GM12891 (cell line): ENCODE results near the gene GREB1.

Experiments
- DNase-seq: peaks from one replicate; pipeline ENCODE4 v3.0.0; 2011; ENCODE audit warnings: low spot score; ENCODE audit not compliant: insufficient read length
- FAIRE-seq: peaks from 2 replicates; lab custom pipeline; 2011; peaks lifted over from hg19 to GRCh38; lab: Jason Lieb, UNC
- PAX5 ChIP-seq: IDR thresholded peaks from 2 replicates; pipeline ENCODE4 v1.6.1; 2011; ENCODE audit warnings: low read length, moderate library complexity, mild to moderate bottlenecking; ENCODE audit not compliant: insufficient read depth, severe bottlenecking
- POLR2A ChIP-seq: IDR thresholded peaks from 2 replicates; pipeline ENCODE4 v1.6.1; 2011; ENCODE audit warnings: low read depth, low read length, control low read depth
- POLR2AphosphoS5 ChIP-seq: IDR thresholded peaks from 2 replicates; pipeline ENCODE4 v1.6.1; 2011; ENCODE audit warnings: low read depth, low read length, control low read depth
- POU2F2 ChIP-seq: IDR thresholded peaks from 2 replicates; pipeline ENCODE4 v1.6.1; 2011; ENCODE audit warnings: low read depth, mild to moderate bottlenecking, control low read depth, low read length, moderate library complexity
- SPI1 ChIP-seq: IDR thresholded peaks from 2 replicates; pipeline ENCODE4 v1.6.1; 2011; ENCODE audit warnings: low read depth, low read length, control low read depth
- TAF1 ChIP-seq: IDR thresholded peaks from 2 replicates; pipeline ENCODE4 v1.6.1; 2011; ENCODE audit warnings: low read depth, low read length, control low read depth

GREB1 gene

GRCh38 chr2:11675423-11676112, 141.7 kb downstream of the GREB1 start:
- no peak for DNase-seq
- TF ChIP-seq POLR2A = no peak
- no peak for TF ChIP-seq POLR2AphosphoS5
- TF ChIP-seq POU2F2 = no peak
- no peak for TF ChIP-seq TAF1
- TF ChIP-seq SPI1 = no peak
- no peak for TF ChIP-seq PAX5
- no peak for FAIRE-seq

DNA sequence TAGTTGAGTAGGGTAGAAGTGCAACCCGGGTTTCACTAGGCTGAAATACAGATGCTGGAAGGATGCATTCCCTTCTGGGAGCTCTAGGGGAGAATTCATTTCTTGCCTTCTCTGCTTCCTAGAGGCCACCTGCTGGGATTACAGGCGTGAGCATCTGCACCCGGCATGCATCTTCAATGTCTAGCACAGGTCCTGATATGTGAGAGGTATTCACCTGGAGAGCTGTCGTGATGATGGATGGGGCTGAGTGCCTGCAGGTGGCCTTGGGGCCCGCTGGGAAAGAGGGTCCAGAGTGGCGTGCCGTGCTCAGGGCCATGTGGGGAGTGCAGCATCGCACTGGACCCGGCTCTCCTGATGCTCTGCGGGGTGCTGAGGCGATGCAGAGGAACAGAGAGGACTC, 142.8 kb downstream of the GREB1 start:
- DNase-seq = no peak
- TF ChIP-seq POU2F2 (no peak), POLR2A (no peak), POLR2AphosphoS5 (no peak), SPI1 (no peak), TAF1 (no peak), PAX5 (no peak)
- no peak for FAIRE-seq

- TF ChIP-seq POU2F2 = no peak
- TF ChIP-seq POLR2AphosphoS5 = no peak
- no peak for TF ChIP-seq PAX5
- TF ChIP-seq TAF1 = no peak
- TF ChIP-seq POLR2A = no peak
- TF ChIP-seq SPI1 = no peak
Observed at GRCh38 chr2:11677136-11678055, 143.6 kb downstream of the GREB1 start.

GRCh38 chr2:11678306-11678960, 144.6 kb downstream of the GREB1 start:
- DNase-seq = no peak
- no peak for TF ChIP-seq POLR2AphosphoS5
- TF ChIP-seq PAX5 = no peak
- TF ChIP-seq SPI1 = no peak
- no peak for TF ChIP-seq POLR2A
- TF ChIP-seq POU2F2 = no peak
- TF ChIP-seq TAF1 = no peak
- no peak for FAIRE-seq

More at GRCh38 chr2:11677136-11678055, 143.6 kb downstream of the GREB1 start:
- FAIRE-seq (no peak), DNase-seq (no peak)

DNA sequence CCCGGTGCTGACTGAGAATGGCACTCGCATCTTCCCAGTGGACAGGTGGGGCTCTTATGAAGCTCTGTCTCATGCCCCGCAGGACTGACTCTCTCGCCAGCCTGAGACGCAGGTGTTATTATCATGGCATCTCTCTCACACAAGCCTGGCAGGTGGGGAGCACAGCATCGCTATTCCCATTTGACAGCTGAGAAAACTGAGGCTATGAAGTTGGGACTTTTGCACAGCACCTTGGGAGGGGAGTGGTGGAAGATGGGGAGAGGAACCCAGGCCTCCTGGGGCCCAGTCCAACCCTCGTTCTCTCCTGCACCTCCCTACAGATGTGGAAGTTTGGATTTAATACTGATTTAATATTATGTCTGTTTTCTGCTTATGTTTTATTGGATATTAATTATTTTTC, 145.2 kb downstream of the GREB1 start:
- DNase-seq (no peak), FAIRE-seq (no peak)
- TF ChIP-seq TAF1 (no peak), POLR2A (no peak), POLR2AphosphoS5 (no peak), POU2F2 (no peak), SPI1 (no peak), PAX5 (no peak)

DNA sequence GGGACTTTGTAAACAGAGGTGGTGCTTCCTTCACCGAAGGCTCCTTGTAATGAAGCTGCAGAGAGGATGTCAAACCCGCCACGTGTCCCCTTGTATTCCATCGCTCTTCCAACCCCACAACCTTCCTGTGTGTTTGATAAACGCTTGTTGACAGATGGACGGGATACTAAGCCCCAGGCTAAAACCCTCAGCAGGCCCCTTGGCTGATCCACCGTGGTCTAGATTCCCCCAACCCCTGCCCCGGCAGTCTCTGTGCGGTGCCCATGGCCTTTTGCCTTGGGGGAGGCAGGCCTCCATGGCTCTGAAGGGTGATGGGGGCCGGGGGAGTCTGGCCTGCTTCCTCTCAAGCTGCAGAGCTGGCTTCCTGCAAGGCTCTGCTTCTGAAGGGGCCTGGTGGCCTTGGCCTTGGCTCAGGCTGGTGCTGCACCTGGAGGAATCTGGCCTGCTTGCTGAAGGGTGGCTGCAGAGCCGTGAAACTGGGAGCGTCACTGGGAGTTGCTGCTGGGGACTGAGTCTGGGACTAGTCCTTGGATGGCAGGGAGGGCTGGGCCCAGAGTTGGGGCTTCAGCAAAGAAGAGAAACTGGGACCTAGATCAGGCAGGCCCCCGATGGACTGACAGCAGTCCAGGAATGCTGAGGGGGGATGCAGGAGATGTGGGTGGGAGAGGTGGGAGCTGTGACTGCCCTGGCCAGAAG, 145.8 kb downstream of the GREB1 start:
- DNase-seq (no peak), FAIRE-seq (no peak)
- TF ChIP-seq PAX5 (no peak), POLR2A (no peak), POLR2AphosphoS5 (no peak), SPI1 (no peak), TAF1 (no peak), POU2F2 (no peak)

DNA sequence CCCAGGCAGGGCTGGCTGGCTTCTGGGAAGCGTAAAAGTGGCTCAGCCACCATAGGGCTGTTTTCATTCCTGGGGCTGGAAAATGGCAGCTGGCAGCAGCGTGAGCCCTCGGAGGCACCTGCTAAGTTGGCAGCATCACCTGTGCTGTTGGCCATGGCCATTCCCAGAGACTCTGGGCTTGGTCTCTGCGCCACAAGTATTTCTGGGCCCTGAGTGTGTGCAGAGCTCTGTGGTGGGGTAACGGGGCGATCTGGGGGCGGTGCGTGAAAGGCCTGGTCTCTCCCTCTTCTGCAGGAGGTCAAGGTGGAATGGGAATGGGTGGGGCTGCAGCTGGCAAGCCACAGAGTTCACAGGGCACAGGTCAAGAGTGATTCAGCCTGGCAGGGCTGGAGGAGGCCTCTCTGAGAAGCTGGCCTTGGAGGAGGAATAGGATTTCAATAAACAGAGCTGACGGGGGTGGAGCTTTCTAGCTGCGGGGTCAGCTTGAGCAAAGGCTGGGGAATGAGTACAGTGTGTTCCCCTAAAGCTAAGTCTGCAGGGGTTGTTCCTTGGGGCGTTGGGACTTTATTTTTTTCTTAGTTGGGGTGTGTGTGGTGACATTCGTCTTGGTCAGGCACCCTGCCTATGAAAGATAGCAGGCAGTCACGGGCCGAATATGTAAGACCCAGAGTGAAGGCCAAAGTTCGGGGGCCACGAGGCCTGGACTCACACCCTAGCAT, 146.5 kb downstream of the GREB1 start:
- TF ChIP-seq PAX5 (no peak), POU2F2 (no peak), POLR2AphosphoS5 (no peak), TAF1 (no peak), POLR2A (no peak), SPI1 (no peak)
- no peak for DNase-seq
- no peak for FAIRE-seq
